SHP77 treated with DMSO at 0.1 percent for 48 hours (cell line): ENCODE measurements around the gene PTPRJ.
"Not testable (repeated sequence)": the region's sequence is repeated elsewhere in the genome, so short reads cannot be mapped to it uniquely, and the experiment has no call there.

Experiments used
- DNase-seq: peaks from one replicate; lab custom pipeline; 2025; lab: John Stamatoyannopoulos, UW

PTPRJ gene

DNA sequence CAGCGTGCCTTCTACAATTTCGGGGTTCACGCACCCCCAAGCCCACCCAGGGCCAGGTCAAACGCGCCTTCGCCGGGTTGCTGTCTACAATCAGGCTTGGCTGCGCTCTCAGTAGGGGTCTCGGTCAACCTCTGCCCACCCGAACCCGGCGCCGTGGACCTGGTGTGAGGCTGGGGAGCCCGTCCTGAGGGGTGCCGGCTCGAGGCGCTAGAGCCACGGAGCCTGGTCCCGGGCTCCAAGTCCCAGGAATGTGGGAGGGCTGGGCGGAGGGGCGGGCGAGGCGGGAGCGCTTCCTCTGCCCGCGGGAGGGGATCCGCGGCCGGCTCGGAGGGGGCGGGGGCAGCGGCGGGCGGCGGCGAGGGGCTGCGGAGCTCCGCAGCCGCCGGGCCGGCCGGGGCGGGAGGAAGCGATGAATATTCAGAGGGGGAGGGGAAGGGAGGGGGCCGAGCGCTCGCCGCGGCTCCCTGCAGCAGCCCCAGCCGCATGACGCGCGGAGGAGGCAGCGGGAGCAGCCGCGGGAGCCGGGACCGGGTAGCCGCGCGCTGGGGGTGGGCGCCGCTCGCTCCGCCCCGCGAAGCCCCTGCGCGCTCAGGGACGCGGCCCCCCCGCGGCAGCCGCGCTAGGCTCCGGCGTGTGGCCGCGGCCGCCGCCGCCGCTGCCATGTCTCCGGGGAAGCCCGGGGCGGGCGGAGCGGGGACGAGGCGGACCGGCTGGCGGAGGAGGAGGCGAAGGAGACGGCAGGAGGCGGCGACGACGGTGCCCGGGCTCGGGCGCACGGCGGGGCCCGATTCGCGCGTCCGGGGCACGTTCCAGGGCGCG, at the start of gene PTPRJ:
Gene PTPRJ, plus strand, starts transcription at position 472 of the 819 bp plus-strand sequence. CDS start 354 bp downstream, outside the sequence.
- DNase-seq: no peak

DNA sequence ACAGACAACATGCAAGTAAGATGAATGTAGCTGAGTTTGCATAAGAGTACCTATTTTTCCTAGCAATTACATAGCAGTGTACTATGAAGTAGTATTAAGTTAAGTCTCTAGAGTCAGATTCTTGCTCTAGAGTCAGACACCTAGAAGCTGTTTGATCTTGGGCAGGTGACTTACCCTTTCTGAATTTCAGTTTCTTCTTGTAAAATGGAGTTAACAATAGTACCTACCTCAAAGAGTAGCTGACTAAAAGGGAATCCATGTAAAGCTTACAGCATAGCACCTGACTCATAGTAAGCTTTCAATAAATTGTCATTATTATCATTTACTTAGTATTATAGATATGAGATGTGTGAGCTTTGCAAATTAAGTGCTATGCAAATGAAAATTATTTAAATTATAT, 47.8 kb upstream of the PTPRJ start:
- DNase-seq: no peak

- DNase-seq: not testable (repeated sequence)
Measured at GRCh38 chr11:47933797-47934196, 46.6 kb upstream of the PTPRJ start.

DNA sequence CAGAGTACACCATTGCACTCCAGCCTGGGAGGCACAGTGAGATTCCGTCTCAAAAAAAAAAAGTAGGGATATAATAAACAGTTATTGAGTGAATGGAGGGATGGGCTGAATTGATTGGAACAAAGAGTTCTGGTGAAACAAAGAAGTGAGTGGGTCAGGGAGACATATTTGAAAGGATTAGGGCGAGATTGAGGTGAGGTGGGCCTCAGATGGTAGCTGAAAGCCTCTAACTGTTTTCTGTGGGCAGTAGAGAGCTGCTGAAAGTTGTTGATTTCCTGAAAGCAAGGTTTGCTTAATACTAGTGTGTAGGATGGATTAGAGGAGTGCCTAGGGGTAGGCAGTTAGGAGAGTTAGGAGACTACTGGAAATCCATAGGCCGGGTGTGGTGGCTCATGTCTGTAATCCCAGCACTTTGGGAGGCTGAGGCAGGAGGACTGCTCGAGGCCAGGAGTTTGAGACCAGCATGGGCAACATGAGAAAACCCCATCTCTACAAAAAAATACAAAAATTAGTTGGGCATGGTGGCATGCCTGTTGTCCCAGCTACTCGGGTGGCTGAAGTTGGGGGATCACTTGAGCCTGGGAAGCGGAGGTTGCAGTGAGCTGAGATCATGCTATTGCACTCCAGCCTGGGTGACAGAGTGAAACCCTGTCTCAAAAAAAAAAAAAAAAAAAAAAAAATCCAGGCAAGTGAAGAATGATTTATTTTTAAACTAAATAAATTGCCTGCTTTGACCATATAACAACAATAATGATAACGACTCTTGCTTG, 41.4 kb upstream of the PTPRJ start:
- DNase-seq: no peak

DNA sequence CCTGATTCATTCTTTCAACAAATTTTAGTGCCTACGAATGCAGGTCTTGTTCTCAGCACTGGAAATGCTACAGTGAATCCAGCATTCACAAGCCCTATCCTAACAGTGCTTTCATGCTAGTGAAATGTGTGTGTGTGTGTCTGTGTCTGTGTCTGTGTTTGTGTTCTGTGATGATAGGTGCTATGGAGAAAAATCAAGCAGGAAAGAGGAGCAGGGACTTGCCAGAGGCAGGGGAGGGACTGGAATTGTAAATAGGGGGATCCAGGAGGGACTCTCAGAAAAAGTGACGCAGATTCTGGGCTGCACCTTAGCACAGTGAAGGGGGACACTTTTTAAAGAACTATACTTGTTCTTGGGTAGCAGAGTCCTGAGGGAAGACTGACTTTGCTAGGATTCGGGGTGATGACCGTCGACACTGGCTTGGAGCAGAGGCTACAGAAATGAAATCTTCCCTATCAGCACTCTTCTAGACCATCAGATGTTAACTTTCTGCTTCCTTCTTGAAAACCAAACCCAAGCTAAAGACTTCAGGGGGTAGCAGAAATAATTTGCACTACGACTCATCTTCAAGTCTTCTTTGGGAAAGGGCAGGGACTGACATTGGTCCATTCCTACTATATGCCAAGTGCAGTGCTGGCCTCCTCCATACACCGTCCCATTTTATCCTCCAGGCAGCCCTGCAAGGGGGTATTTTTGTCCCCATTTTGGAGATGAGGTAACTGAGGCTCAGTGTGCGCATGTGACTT, 39.3 kb upstream of the PTPRJ start:
- DNase-seq: no peak

- DNase-seq: no peak
Measured at GRCh38 chr11:47941907-47942558, 38.3 kb upstream of the PTPRJ start.

GRCh38 chr11:47943721-47944586, 36.4 kb upstream of the PTPRJ start:
- DNase-seq: no peak

- DNase-seq: no peak
Measured at GRCh38 chr11:47944632-47945031, 35.7 kb upstream of the PTPRJ start.

DNA sequence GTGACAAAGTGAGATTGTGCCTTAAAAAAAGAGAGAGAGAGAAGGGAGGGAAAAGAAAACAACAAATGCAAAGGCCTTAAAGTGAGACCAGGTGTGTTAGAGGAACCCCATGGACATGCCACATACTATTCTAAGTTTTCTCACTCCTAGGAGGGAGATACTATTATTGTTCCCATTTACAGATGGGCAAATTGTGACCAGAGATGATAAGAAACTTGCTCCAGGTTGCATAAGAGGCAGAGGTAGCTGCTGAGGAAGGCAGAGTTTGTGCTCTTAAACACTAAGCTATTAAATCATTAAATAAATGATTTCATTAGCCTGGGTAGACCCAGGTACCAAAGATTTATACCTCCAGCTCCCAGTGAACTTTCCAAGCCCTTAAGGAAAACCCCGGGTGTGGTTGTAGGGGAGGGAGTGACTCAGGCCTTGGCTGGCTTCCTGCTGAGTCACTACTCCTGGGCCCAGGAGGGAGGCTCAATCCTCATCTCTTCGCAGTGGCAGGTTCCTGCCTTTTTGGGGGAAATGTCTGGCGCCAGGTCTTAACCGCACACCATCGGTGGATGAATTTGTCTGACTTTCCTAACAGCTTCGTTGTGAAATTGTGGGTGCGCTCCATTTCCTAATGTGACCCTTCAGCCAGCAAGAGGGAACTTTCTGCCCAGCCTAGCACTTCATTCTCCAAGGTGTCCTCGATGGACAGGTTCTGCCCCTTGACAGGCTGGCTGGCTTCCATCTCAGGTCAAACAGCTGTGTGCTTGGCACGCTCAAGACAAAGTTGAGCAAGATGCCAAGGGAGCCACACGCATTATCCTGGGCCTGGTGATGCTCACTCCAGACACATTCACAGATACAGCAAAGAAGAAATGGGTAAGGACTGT, 33.4 kb upstream of the PTPRJ start:
- no peak for DNase-seq

DNA sequence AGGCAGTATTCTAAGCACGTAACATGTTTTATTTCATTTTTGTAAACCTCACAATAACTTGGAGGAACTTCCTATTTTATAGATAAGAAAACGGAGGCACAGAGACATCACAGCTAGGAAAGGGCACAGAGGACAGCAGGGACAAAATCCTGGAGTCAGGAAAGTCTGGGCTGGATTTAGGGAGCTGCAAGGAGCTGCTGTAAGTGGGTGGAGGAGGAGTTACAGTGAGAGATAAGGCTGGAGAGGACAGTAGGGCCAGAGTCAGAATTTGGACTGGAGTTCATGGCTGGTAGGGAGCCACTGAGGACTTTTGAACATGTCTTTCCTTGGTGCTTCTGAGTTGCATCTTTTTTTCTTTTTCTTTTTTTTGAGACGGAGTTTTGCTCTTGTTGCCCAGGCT, 32.2 kb upstream of the PTPRJ start:
- DNase-seq: no peak

DNA sequence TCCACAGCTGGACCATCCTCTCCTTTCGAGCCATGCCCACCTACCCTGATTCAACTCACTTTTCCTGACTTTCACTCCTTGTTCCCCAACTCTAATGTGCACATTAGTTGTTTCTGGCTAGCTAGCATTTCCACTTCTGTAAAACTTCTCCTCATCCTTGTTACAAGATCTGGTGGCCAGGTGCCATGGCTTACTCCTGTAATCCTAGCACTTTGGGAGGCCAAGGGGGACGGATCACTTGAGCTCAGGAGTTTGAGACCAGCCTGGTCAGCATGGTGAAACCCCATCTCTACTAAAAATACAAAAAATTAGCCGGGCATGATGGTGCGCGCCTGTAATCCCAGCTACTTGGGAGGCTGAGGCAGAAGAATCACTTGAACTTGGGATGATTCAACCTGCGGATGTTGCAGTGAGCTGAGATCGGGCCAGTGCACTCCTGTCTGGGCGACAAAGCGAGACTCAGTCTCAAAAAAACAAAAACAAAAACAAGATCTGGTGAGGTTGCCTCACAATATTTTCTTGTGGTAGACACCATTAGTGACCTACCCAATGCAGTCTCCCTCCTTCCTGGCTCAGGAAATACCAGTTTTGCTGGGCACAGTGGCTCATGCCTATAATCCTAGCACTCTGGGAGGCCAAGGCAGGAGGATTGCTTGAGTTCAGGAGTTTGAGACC, 31.2 kb upstream of the PTPRJ start:
- DNase-seq: not testable (repeated sequence)

- DNase-seq: no peak
Measured at GRCh38 chr11:47950396-47950795, 30.0 kb upstream of the PTPRJ start.

- DNase-seq: not testable (repeated sequence)
Measured at GRCh38 chr11:47951504-47951903, 28.9 kb upstream of the PTPRJ start.

DNA sequence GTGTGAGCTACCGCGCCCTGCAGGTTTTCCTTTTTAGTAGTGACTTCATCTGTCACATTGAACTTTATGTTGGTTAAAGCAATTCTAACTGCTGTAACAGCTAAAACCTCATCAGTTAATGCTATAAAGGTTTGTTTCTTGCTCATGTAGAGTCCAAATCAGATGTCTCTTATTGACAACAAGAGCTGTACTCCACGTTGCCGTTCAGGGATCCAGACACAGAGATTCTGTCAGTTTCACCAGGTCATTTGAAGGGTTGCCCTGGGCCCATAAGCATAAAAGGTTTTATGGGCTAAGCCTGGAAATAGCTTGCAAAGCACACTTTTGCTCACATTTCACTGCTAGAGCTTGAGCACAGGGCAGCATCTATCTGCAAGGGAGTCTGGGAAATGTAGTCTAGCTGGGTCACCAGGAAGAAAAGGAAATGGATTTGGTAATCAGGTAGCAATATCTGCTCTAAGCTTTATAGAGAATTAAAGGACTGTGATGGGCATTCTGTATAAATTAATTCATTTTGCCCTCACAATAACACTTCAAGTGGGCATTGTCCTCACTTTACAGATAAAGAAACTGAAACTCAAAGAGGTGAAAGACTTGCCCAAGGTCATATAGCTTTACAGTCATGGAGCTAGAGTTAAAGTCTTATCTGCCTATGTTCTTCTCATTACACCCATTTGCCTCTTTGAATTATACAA, 25.2 kb upstream of the PTPRJ start:
- DNase-seq: no peak

DNA sequence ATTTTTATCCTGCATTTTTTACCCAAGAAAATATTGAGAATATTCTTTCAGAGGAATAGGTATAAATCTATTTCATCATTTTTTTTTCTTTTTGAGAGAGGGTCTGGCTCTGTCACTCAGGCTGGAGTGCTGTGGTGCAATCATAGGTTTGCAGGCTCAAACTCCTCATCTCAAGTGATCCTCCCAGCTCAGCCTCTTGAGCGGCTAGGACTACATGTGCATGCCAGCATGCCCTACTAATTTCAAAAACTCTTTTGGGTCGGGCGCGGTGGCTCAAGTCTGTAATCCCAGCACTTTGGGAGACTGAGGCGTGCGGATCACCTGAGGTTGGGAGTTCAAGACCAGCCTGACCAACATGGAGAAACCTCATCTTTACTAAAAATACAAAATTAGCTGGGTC, 20.3 kb upstream of the PTPRJ start:
- no peak for DNase-seq

DNA sequence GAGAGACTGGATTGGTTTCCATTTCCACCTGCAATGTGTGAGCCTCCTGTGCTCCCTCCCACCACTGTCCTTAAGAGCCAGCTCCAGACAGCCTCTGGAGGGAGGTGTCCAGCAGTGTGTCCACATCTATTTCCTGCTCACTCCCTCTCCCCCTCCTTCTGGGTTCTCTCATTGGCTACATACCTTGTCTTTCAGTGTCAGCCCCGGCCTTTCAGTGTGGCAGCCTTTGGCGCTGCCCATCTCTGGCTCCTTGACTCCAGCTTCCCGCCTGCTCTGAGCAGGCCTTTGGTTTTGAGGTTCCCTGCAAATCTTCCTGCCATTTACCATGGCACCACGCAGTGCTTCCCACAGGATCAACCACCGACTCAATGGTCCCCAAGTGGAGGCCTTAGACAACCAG, 19.0 kb upstream of the PTPRJ start:
- no peak for DNase-seq

GRCh38 chr11:47964546-47964945, 15.8 kb upstream of the PTPRJ start:
- DNase-seq: no peak

GRCh38 chr11:47967577-47968525, 12.5 kb upstream of the PTPRJ start:
- DNase-seq: no peak
